ENCODE measurements around the gene BOLL. TPM values are rescaled to one million over a fixed set of nuclear protein-coding genes. Genes with fewer than 3 reads are reported as not detected.

Gene BOLL
- total RNA-seq, 6 experiments from 2014 or later = not detected

GRCh38 chr2:197677483-197677882 lies 107.6 kb downstream of the BOLL start:
- 35% methylated on average over 2 of the region's 2 CpGs for WGBS (ENCODE audit: insufficient coverage, low coverage, low lambda C conversion rate, missing lambda C conversion rate)
- Histone ChIP-seq H3K9me3 (no peaks in the 10 kb centered on the region), H3K27me3 (no peaks in the 10 kb centered on the region), H3K4me3 (no peak overlapping the region), H3K27ac (no peak overlapping the region), H3K36me3 (no peaks in the 10 kb centered on the region), H3K4me1 (no peaks in the 10 kb centered on the region)
- DNase-seq (no peak), ATAC-seq (peak in 1 of 4 donors; percentile 29)
- TF ChIP-seq CTCF (IDR thresholded peaks at IDR 0.05) = no peak
- TF ChIP-seq POLR2A (IDR thresholded peaks at IDR 0.05) = no peak
- intact Hi-C loops (cut with DNase I) = no loop called here

- no peaks in the 10 kb centered on the region for H3K27me3 ChIP-seq
- H3K4me3 ChIP-seq = no peak overlapping the region
- intact Hi-C loops (cut with DNase I) = no loop called here
- no peak for TF ChIP-seq POLR2A (IDR thresholded peaks at IDR 0.05)
- no peak for TF ChIP-seq CTCF (IDR thresholded peaks at IDR 0.05)
- WGBS (ENCODE audit: insufficient coverage, low coverage, low lambda C conversion rate, missing lambda C conversion rate) = 51% methylated on average over 2 of the region's 3 CpGs
- H3K4me1 ChIP-seq = no peaks in the 10 kb centered on the region
- no peak overlapping the region for H3K27ac ChIP-seq
- H3K36me3 ChIP-seq = no peaks in the 10 kb centered on the region
- H3K9me3 ChIP-seq = no peaks in the 10 kb centered on the region
- ATAC-seq (no peak), DNase-seq (no peak)
These were observed 108.1 kb downstream of the BOLL start for GRCh38 chr2:197677056-197677455.

Other genes with a start within 250 kb of the BOLL start
- gene RFTN2, start 109.7 kb downstream of the BOLL start, total RNA-seq = 1 to 10 TPM in 4 of 6 experiments, under 1 TPM in 2; 0.58 to 1.9 (median 1.0) TPM
- 10 to 100 TPM in 2 of 6 experiments, 1 to 10 TPM in 4; 5.1 to 15.1 (median 6.6) TPM for gene MARS2, start 80.0 kb downstream of the BOLL start, total RNA-seq
- gene PLCL1, start 19.3 kb upstream of the BOLL start, total RNA-seq = under 1 TPM; 0.12 to 0.37 (median 0.24) TPM